Hepatic stellate cell (primary cell): Measurements from ENCODE around the gene SCYL1.

ENCODE experiments used
- DNase-seq: peaks from one replicate; pipeline ENCODE4 v3.0.0; 2011; ENCODE audit warnings: low spot score

The SCYL1 gene

GRCh38 chr11:65571420-65571819 lies 46.5 kb downstream of the SCYL1 start:
- DNase-seq = no peak

DNA sequence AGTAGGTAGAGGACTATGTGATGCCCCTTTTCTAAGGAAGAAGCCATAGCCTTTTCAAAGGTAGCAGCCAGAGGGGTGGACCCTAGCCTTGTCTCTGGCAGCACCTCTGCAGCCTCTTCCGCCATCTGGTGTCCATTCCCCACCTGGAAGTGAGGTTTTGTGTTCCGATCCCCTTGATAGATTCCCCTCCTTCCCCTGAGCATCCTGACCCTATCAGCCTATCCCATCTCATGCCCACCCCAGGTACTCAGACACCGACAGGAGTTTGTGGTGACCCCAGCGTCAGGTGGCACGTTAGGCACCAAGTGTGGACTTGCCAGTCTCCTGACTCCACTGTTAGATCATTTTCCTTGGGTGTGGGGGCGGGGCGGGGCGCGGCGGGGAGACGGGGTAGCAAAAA lies 47.1 kb downstream of the SCYL1 start:
- DNase-seq = no peak

GRCh38 chr11:65572356-65573051 lies 47.6 kb downstream of the SCYL1 start, which contains the start of gene FAM89B:
Gene FAM89B (plus strand): TSS chr11:65572538. CDS start chr11:65572670, 132 bp downstream.
- peak; percentile 92 for DNase-seq

- no peak for DNase-seq
These were observed 48.7 kb downstream of the SCYL1 start for GRCh38 chr11:65573391-65574079.

GRCh38 chr11:65574109-65574810 lies 49.4 kb downstream of the SCYL1 start:
- DNase-seq = peak; percentile 98

- no peak for DNase-seq
These were observed 50.1 kb downstream of the SCYL1 start for GRCh38 chr11:65574811-65575567.

- DNase-seq = peak; percentile 83
These were observed 50.8 kb downstream of the SCYL1 start, which contains the start of gene EHBP1L1 for GRCh38 chr11:65575568-65576231. Gene EHBP1L1 (plus strand): TSS chr11:65576053. CDS start chr11:65576303, 250 bp downstream.

DNA sequence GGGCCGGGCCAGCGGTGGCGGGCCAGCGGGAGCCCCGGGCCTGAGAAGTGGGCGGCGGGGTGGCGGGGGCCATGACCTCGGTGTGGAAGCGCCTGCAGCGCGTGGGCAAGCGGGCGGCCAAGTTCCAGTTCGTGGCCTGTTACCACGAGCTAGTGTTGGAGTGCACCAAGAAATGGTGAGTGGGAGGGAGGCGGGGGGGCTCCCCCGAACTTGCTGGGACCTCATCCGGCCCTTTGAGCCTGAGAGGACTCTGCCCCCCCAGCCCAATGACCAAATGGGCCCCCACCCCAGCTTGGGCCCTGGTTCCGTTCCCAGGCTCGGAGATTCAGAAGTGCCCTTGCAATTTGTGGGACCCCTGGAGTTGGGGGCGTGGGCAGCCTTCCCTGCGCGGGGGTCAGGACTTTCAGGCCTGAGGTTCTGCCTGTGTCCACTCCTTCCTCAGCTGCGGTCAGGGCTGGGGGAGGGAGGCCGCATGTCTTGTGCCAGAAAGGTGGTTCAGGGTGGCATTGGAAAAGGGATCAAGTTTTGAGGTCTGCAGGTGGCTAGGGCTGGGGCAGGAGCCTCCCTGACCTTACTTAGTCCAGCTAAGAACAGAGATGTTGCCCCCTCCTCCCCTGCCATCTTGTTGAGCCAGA lies 51.5 kb downstream of the SCYL1 start:
- DNase-seq = no peak

- peak; percentile 94 for DNase-seq
These were observed 52.2 kb downstream of the SCYL1 start for GRCh38 chr11:65576867-65577755.

GRCh38 chr11:65577756-65578109 lies 52.9 kb downstream of the SCYL1 start:
- no peak for DNase-seq

GRCh38 chr11:65578134-65578533 lies 53.3 kb downstream of the SCYL1 start:
- DNase-seq = no peak

DNA sequence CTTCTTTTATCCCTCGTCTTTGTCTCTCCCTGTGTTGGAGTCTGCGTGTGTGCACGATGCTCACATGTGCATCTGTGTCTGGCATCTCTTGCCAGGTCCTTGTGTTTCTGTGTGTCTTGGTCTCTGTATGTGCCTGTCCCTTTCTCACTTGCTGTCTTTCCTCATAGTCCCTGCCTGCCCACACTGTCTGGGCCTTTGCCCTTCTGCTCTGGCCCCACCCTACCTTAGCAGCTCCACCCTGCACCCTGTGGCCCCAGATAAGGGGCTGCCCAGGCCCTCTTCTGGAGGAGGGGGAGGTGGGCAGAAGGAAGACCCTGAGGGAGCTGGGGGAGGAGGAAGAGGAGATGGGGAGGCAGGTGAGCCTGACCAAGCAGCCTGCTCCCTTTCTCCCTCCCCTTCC lies 53.8 kb downstream of the SCYL1 start:
- DNase-seq = no peak

DNA sequence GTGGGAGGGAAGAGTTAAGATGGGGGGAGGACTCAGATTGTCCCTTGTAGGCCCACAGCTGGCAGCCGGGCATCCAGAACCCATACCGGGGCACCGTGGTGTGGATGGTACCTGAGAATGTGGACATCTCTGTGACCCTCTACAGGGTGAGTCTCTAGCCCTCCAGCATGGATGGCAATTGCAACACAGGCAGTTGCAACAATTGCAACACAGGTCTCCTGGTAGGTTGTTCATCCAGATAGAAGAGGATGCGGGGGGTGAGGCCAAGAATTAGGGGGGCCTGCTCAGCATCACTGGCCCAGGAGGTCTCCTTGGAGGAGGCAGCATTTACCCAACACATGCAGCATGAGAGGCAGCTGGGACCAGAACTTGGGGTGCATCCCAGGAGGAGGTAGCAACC lies 54.4 kb downstream of the SCYL1 start:
- no peak for DNase-seq

- DNase-seq = no peak
These were observed 55.3 kb downstream of the SCYL1 start for GRCh38 chr11:65580031-65580692.

DNA sequence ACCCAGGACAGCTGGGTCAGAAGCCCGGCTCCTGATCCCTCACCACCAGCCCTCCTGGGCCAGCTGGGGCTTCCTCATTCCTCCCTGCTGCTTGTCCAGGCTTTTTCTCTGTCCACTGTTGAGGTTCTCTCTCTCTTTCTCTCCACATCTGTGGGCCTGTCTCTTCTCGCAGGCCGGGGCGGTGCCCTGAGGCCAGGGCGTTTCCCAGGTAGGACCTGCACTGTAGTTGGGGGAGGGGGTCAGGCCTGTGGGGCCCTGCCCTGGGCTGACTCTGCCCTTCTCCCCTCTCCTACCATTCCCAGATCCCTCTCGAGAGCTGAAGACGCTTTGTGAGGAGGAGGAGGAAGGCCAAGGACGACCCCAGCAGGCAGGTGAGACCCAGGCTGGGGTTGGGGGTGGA lies 55.9 kb downstream of the SCYL1 start:
- no peak for DNase-seq

GRCh38 chr11:65581928-65582327 lies 57.0 kb downstream of the SCYL1 start:
- no peak for DNase-seq

DNA sequence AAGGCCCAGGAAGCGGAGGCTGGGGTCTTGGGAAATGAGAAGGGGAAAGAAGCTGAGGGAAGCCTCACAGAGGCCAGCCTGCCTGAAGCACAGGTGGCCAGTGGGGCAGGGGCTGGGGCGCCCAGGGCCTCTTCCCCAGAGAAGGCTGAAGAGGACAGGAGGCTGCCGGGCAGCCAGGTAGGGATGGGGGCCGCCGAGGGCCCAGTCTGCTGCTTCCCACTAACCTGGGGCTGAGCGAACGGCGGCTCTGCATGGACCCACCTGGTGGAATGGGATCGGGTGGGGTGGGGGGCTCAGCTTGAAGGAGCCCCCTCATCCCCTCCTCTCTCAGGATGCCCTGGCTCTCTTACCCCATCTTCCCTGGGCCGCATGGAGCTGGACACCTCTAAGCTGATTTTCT lies 58.7 kb downstream of the SCYL1 start:
- DNase-seq = no peak

- DNase-seq = no peak
These were observed 59.2 kb downstream of the SCYL1 start for GRCh38 chr11:65584106-65584505.

DNA sequence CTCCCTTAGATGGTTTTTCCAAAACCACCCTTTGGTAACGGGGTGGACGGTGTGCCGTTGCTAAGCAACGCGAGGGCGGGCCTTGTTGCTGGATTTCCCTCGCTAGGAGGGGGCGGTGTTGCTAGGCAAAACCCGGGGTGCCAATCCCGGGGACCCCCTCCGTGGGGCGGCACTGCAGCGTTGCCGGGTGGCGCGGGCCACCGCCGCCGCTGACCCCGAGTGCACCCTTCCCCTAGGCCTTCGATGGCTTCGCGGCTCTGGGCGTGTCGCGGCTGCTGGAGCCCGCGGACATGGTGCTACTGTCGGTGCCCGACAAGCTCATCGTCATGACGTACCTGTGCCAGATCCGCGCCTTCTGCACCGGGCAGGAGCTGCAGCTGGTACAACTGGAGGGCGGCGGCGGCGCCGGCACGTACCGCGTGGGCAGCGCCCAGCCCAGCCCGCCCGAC lies 59.9 kb downstream of the SCYL1 start:
- DNase-seq = no peak
